Body of pancreas (tissue), 4 donors: ENCODE results near the gene ZNF576.

Experiments
- POLR2A ChIP-seq, 3 donors: fragments of 450-650 bp; IDR thresholded peaks; one replicate each; pipeline ENCODE4 v1.6.1; 2016; ENCODE audit warnings: antibody characterized with exemption in 3 of 3, mild to moderate bottlenecking in 2 of 3
- TF ChIP-seq, protein P1 (sequence below), 7 experiments: fragments of 450-650 bp in 4 of 7; fragments of 200-600 bp in 3 of 7; sonication (generic) in 3 of 7; IDR thresholded peaks; one replicate each; pipeline ENCODE4 v1.5.1; 2016 to 2019; ENCODE audit warnings: antibody characterized with exemption in 7 of 7

DNA sequence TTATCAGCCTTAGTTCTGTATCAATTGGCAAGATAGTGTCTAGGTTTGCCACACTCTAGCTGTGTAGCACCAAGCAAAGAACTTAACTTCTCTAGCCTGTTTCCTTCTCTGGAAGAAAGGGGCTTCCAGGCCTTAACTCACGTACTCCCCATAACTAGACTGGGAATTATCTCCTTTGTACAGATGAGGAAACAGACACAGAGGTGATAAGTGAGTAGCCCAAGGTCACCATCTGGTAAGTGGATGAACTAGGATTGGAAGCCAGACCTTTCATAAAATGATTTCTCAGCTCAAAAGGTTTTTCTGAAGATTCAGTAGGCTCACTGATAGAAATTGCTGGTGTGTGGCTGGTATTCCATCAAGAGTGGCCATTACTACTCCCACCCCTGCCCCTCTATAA is 19.9 kb downstream of the ZNF576 start:
- TF ChIP-seq, protein P1, sequence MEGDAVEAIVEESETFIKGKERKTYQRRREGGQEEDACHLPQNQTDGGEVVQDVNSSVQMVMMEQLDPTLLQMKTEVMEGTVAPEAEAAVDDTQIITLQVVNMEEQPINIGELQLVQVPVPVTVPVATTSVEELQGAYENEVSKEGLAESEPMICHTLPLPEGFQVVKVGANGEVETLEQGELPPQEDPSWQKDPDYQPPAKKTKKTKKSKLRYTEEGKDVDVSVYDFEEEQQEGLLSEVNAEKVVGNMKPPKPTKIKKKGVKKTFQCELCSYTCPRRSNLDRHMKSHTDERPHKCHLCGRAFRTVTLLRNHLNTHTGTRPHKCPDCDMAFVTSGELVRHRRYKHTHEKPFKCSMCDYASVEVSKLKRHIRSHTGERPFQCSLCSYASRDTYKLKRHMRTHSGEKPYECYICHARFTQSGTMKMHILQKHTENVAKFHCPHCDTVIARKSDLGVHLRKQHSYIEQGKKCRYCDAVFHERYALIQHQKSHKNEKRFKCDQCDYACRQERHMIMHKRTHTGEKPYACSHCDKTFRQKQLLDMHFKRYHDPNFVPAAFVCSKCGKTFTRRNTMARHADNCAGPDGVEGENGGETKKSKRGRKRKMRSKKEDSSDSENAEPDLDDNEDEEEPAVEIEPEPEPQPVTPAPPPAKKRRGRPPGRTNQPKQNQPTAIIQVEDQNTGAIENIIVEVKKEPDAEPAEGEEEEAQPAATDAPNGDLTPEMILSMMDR (IDR thresholded peaks at IDR 0.05) = no peak
- TF ChIP-seq POLR2A (IDR thresholded peaks at IDR 0.05) = no peak
